WERI-Rb-1 (cell line): ENCODE results near the gene PALD1.

ENCODE experiments used
- DNase-seq: peaks from one replicate; pipeline ENCODE4 v3.0.0-alpha.2; 2020
- H3K27ac ChIP-seq: fragments of 250-450 bp; sonication (Bioruptor Pico); 2 replicates; pipeline ENCODE4 v1.5.1; 2020; ENCODE audit warnings: mild to moderate bottlenecking, moderate library complexity
- H3K27me3 ChIP-seq: fragments of 250-450 bp; sonication (Bioruptor Pico); 2 replicates; pipeline ENCODE4 v1.5.1; 2021; ENCODE audit warnings: mild to moderate bottlenecking, low read depth, moderate library complexity; ENCODE audit not compliant: insufficient read depth, severe bottlenecking
- H3K36me3 ChIP-seq: fragments of 250-450 bp; sonication (Bioruptor Pico); 2 replicates; pipeline ENCODE4 v1.5.1; 2020; ENCODE audit warnings: mild to moderate bottlenecking, moderate library complexity
- H3K4me3 ChIP-seq: 2 replicates; pipeline ENCODE4 v1.5.1; 2011; ENCODE audit warnings: low read depth, mild to moderate bottlenecking, control low read depth, low read length
- H3K9me3 ChIP-seq: fragments of 250-450 bp; sonication (Bioruptor Pico); 2 replicates; pipeline ENCODE4 v1.5.1; 2021; ENCODE audit warnings: mild to moderate bottlenecking, moderate library complexity; ENCODE audit not compliant: severe bottlenecking
- TF ChIP-seq, protein P1 (sequence below): IDR thresholded peaks from 2 replicates; pipeline ENCODE4 v1.5.1; 2011; ENCODE audit warnings: low read depth, mild to moderate bottlenecking, control low read depth, inconsistent platforms, low read length

Gene PALD1

DNA sequence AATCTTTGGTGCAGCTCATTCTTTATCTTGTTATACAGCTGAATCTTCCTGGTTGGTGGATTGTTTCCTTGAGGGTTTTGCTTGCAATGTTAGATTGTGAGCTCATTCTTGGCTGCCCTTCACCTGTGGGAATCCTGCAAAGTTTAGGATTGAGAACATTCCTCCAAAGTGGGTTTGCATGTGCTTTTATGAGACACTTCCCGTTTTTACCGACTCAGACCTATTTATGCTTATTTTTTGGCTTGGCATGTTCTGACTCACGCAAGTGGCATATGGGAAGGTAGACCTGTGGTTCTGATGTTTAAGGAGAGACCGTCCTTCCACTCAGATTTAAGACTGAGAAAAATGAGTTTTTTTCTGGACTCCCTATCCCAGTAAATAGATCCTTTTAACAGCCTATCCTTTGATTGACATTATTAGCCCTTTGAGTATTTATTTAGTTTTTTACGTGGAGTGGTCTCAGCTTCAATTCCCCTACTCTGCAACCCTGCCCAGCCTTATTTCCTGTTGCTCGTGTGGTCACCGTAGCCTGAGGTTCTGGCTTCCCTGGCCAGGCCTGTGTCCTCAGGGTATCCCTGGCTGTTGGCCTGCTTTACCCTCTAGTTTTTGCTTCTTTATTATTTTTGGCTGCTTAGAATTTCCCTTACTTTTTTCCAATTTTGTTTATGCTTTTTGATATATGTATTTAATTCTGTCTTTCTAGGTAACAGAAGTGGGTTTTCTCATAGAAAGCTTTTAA, 137.4 kb downstream of the PALD1 start:
- Histone ChIP-seq H3K27me3 (no peaks in the 10 kb centered on the region), H3K36me3 (no peaks in the 10 kb centered on the region), H3K9me3 (peaks cover 2% of the 10 kb centered on the region), H3K4me3 (no peak overlapping the region), H3K27ac (no peak overlapping the region)
- DNase-seq, result no peak
- TF ChIP-seq, protein P1, sequence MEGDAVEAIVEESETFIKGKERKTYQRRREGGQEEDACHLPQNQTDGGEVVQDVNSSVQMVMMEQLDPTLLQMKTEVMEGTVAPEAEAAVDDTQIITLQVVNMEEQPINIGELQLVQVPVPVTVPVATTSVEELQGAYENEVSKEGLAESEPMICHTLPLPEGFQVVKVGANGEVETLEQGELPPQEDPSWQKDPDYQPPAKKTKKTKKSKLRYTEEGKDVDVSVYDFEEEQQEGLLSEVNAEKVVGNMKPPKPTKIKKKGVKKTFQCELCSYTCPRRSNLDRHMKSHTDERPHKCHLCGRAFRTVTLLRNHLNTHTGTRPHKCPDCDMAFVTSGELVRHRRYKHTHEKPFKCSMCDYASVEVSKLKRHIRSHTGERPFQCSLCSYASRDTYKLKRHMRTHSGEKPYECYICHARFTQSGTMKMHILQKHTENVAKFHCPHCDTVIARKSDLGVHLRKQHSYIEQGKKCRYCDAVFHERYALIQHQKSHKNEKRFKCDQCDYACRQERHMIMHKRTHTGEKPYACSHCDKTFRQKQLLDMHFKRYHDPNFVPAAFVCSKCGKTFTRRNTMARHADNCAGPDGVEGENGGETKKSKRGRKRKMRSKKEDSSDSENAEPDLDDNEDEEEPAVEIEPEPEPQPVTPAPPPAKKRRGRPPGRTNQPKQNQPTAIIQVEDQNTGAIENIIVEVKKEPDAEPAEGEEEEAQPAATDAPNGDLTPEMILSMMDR, result no peak

GRCh38 chr10:70616761-70617160, 138.2 kb downstream of the PALD1 start:
- TF ChIP-seq, protein P1, result no peak
- Histone ChIP-seq H3K27ac (no peak overlapping the region), H3K36me3 (no peaks in the 10 kb centered on the region), H3K9me3 (peaks cover 2% of the 10 kb centered on the region), H3K4me3 (no peak overlapping the region), H3K27me3 (no peaks in the 10 kb centered on the region)
- no peak for DNase-seq
